Measurements from ENCODE around the gene HOXD10. TPM values are rescaled to one million over a fixed set of nuclear protein-coding genes. Genes with fewer than 3 reads are reported as not detected.

HOXD10 gene
- total RNA-seq, 2 experiments from 2014 or later = not detected

GRCh38 chr2:176128982-176129796, 12.6 kb downstream of the HOXD10 start, which contains the start of gene HOXD8:
HOXD8 (plus strand) TSS chr2:176129705; CDS start chr2:176130367, 662 bp downstream.
- Mint-ChIP-seq H3K4me1 (ENCODE audit: low read depth) (peaks cover 42% of the 10 kb centered on the region), H3K36me3 (ENCODE audit: low read depth) (no peaks in the 10 kb centered on the region), H3K9me3 (no peaks in the 10 kb centered on the region), H3K4me3 (peak within 1 kb of the TSS; percentile 70), H3K27ac (peak within 1 kb of the TSS; percentile 35), H3K27me3 (peaks cover 90% of the 10 kb centered on the region)
- Histone ChIP-seq H3K27me3 (ENCODE audit: control insufficient read depth in 1 of 2, insufficient read depth in 2 of 2, low read length in 2 of 2) (peaks cover 84 to 92% of the 10 kb centered on the region in 2 experiments), H3K9me3 (ENCODE audit: control insufficient read depth in 1 of 2, insufficient read depth in 1 of 2, low read length in 2 of 2) (peaks cover 0 to 27% of the 10 kb centered on the region in 2 experiments), H3K27ac (ENCODE audit: low read depth in 1 of 2, low read length in 2 of 2) (no peak within 1 kb of the TSS), H3K36me3 (ENCODE audit: insufficient read depth, low read length) (no peaks in the 10 kb centered on the region), H3K4me1 (ENCODE audit: insufficient read depth, low read length) (peaks cover 33% of the 10 kb centered on the region), H3K4me3 (ENCODE audit: low read length) (no peak within 1 kb of the TSS)
- TF ChIP-seq, protein P1, sequence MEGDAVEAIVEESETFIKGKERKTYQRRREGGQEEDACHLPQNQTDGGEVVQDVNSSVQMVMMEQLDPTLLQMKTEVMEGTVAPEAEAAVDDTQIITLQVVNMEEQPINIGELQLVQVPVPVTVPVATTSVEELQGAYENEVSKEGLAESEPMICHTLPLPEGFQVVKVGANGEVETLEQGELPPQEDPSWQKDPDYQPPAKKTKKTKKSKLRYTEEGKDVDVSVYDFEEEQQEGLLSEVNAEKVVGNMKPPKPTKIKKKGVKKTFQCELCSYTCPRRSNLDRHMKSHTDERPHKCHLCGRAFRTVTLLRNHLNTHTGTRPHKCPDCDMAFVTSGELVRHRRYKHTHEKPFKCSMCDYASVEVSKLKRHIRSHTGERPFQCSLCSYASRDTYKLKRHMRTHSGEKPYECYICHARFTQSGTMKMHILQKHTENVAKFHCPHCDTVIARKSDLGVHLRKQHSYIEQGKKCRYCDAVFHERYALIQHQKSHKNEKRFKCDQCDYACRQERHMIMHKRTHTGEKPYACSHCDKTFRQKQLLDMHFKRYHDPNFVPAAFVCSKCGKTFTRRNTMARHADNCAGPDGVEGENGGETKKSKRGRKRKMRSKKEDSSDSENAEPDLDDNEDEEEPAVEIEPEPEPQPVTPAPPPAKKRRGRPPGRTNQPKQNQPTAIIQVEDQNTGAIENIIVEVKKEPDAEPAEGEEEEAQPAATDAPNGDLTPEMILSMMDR (IDR thresholded peaks at IDR 0.05) = no peak
- ATAC-seq (ENCODE audit: poor library complexity) (no peak), DNase-seq (peak in 1 of 14 experiments; percentile 42)
- intact Hi-C loops (cut with DNase I, micrococcal nuclease) = loop anchor here (5.0 to 10.0 kb wide), 3 partner anchors 46 to 683 kb away; no protein-coding TSS in a partner anchor
- CTCF ChIA-PET = no interaction called here
- POLR2A ChIA-PET = no interaction called here

DNA sequence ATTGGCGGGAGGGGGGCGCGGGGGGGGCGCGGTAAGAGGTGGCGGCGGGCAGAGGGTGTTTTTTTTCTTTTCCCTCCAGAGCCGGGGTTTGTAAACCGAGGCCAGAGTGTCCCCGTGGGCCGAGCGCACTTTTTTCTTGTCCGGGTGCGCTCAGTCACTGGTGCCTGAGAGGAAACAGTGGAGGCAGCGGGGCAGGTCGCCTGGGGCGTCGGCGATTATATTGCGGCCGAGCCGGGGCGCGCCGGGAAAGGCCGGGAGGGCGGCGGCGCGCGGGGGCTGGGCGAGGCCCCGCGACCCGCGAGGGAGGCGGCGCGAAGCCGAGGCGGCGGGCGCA, 13.2 kb downstream of the HOXD10 start:
- H3K36me3 Mint-ChIP-seq (ENCODE audit: low read depth) = no peaks in the 10 kb centered on the region
- H3K36me3 ChIP-seq (ENCODE audit: insufficient read depth, low read length) = no peaks in the 10 kb centered on the region
- peaks cover 42% of the 10 kb centered on the region for H3K4me1 Mint-ChIP-seq (ENCODE audit: low read depth)
- H3K4me3 Mint-ChIP-seq = no peak overlapping the region
- ATAC-seq (ENCODE audit: poor library complexity) = no peak
- no peak overlapping the region for H3K27ac Mint-ChIP-seq
- no peak for DNase-seq
- ChIA-PET POLR2A (no interaction called here), CTCF (no interaction called here)
- H3K27me3 ChIP-seq (ENCODE audit: control insufficient read depth in 1 of 2, insufficient read depth in 2 of 2, low read length in 2 of 2) = peaks cover 84 to 92% of the 10 kb centered on the region in 2 experiments
- intact Hi-C loops (cut with DNase I, micrococcal nuclease) = loop anchor here (5.0 to 10.0 kb wide), 5 partner anchors 42 to 1285 kb away; no protein-coding TSS in a partner anchor
- H3K4me3 ChIP-seq (ENCODE audit: low read length) = no peak overlapping the region
- TF ChIP-seq, protein P1 (IDR thresholded peaks at IDR 0.05) = no peak
- H3K27ac ChIP-seq (ENCODE audit: low read depth in 1 of 2, low read length in 2 of 2) = no peak overlapping the region
- H3K9me3 ChIP-seq (ENCODE audit: control insufficient read depth in 1 of 2, insufficient read depth in 1 of 2, low read length in 2 of 2) = peaks cover 0 to 22% of the 10 kb centered on the region in 2 experiments
- no peaks in the 10 kb centered on the region for H3K9me3 Mint-ChIP-seq
- peaks cover 90% of the 10 kb centered on the region for H3K27me3 Mint-ChIP-seq
- H3K4me1 ChIP-seq (ENCODE audit: insufficient read depth, low read length) = peaks cover 33% of the 10 kb centered on the region

DNA sequence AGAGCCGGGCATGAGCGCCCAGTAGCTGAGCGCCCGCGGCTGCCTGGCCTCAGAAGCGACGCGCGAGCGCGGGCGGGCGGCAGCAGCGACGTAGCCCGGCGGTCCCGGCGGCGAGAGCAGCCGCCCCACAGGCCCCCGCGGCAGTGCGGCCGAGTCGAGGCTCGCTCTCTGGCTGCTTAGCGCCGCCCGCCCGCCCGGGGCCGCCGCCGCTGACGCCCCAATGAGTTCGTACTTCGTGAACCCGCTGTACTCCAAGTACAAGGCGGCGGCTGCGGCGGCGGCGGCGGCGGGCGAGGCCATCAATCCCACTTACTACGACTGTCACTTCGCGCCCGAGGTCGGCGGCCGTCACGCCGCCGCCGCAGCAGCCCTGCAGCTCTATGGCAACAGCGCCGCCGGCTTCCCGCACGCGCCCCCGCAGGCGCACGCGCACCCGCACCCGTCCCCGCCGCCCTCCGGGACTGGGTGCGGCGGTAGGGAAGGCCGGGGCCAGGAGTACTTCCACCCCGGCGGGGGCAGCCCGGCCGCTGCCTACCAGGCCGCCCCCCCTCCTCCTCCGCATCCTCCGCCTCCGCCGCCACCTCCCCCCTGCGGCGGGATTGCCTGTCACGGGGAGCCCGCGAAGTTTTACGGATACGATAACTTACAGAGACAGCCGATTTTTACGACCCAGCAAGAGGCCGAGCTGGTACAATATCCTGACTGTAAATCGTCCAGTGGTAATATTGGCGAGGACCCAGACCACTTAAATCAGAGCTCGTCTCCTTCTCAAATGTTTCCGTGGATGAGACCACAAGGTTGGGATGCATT, 13.8 kb downstream of the HOXD10 start:
- CTCF ChIA-PET = no interaction called here
- no peaks in the 10 kb centered on the region for H3K9me3 Mint-ChIP-seq
- no peaks in the 10 kb centered on the region for H3K36me3 Mint-ChIP-seq (ENCODE audit: low read depth)
- DNase-seq (peak in 2 of 14 experiments; percentile 38 to 54), ATAC-seq (ENCODE audit: poor library complexity) (peak; percentile 36)
- intact Hi-C loops (cut with DNase I, micrococcal nuclease) = loop anchor here in 1 of 2 experiments (5.0 to 10.0 kb wide), 2 partner anchors 43 to 1284 kb away; no protein-coding TSS in a partner anchor
- Histone ChIP-seq H3K4me3 (ENCODE audit: low read length) (no peak overlapping the region), H3K27me3 (ENCODE audit: control insufficient read depth in 1 of 2, insufficient read depth in 2 of 2, low read length in 2 of 2) (peaks cover 83 to 92% of the 10 kb centered on the region in 2 experiments), H3K9me3 (ENCODE audit: control insufficient read depth in 1 of 2, insufficient read depth in 1 of 2, low read length in 2 of 2) (peaks cover 0 to 18% of the 10 kb centered on the region in 2 experiments), H3K27ac (ENCODE audit: low read depth in 1 of 2, low read length in 2 of 2) (no peak overlapping the region), H3K36me3 (ENCODE audit: insufficient read depth, low read length) (no peaks in the 10 kb centered on the region), H3K4me1 (ENCODE audit: insufficient read depth, low read length) (peaks cover 33% of the 10 kb centered on the region)
- H3K27me3 Mint-ChIP-seq = peaks cover 90% of the 10 kb centered on the region
- peak overlapping the region; percentile 70 for H3K4me3 Mint-ChIP-seq
- H3K27ac Mint-ChIP-seq = peak overlapping the region; percentile 50
- peaks cover 45% of the 10 kb centered on the region for H3K4me1 Mint-ChIP-seq (ENCODE audit: low read depth)
- TF ChIP-seq, protein P1 (IDR thresholded peaks at IDR 0.05) = no peak
- POLR2A ChIA-PET = interaction anchor here (0.9 kb wide), 1 partner anchor 14 kb away, joined by 3 read pairs; no protein-coding TSS in a partner anchor
